SHP77 (cell line): ENCODE data around the gene TTC21B.
A peak's percentile ranks its signal among the peaks of the same experiment; 100 is the strongest.
"Not testable (repeated sequence)": the region's sequence is repeated elsewhere in the genome, so short reads cannot be mapped to it uniquely, and the experiment has no call there.

ENCODE experiments used
- DNase-seq, 2 experiments: peaks; one replicate each; lab custom pipeline; 2025; lab: John Stamatoyannopoulos, UW

Gene TTC21B

DNA sequence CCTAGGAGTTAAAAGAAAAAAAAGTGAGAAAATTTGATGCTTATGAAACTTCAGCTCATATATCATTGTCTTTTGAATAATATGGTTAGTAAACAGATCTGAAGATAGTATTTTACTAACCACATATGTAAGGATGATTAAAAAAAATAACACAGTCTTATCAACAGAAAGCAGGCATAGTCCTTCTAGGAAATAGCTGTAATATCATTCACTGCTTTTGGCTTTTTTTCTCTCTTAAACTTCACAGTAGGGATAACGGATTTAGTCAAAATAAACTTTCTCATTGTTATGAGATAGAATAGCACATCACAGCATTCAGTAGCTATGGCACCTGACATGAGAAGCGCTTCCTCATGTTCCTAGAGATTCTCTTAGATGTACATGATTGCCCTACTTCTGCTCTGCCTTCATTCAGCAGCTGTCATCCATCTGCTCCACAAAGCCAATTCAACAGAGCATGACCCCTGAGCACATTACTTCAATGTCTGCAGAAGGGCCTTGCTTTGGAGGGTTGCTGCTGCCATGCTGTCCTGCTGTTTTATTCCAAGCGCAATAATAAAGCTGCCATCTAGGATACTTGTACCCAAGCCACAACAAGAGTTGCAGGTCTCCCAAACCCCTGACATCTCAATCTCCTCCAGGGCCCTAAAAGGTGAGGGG lies 67.0 kb downstream of the TTC21B start:
- DNase-seq = no peak

DNA sequence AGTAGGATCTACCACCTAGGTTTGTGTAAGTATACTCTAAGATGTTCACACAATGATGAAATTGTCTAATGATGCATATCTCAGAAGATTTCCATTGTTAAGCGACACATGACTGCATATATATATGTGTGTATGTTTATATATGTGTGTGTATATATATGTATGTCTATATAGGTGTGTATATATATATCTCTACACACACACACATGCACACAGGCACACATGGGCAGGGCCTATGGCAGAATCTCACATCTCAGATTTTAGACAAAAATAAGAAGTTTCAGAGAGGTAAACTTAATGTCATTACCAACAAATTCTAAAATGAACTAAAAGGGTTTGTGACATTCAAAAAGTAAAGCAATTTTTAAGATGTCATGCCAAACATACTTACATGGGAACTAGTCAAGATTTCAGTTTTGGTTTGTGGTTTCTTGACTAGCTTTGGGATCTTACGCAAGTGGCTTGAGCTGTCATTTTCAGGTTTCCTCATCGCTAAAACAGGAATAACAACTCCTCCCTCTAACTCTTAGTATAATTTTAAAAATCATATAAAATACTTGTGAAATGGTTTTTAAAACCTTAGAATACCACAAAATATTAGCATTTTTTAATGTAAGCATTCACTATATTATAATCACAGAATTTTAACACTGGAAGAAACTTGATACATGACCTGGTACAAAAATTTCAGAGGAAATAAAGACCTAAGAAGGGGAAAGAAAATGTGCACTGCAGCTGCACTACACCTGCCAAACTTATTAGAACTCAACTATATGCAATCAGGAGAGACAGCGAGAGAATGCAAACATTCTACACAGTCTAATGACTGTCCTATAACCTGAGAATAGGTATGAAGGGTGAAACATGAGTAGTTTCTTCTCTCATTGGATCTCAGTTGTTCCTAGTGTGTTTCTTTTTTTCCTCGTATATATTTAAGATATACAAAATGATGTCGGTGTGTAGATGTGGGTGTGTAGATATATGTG lies 75.7 kb downstream of the TTC21B start:
- no peak for DNase-seq

DNA sequence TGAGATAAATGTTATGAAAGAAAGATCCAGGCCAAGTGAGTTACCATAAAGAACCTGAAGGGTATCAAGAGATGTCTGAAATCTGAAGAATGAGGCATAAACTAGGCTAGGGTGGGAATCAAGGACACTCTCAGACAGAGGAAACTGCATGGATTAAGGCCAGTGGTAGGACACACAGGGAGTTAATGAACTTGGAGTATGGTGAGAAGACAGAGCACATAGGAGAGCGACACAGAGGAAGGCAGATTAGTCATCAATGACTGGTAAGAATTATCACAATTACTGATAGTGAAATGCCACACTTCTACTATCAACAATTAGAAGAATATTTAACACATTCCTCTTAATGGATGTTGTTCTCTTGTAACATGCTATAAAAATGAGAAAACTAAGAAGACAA lies 76.9 kb downstream of the TTC21B start:
- no peak for DNase-seq

DNA sequence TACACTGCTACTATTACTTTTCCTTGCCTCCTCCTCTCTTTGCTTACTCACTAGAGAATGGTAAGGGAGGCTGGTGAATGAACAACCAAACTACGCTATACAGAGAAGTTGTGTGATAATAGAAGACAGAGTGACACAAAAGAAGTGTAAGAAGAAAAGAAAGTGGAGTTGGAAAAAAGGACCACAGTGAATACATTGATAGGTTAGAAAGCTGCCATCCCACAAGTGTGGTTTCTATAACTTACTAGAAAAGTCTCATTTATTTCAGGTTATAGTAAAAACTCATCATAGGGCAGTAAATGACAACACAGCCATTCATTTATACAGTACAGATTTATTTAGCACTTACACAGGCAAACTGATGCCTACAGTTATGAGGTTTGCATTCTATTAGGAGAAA lies 77.3 kb downstream of the TTC21B start:
- no peak for DNase-seq

DNA sequence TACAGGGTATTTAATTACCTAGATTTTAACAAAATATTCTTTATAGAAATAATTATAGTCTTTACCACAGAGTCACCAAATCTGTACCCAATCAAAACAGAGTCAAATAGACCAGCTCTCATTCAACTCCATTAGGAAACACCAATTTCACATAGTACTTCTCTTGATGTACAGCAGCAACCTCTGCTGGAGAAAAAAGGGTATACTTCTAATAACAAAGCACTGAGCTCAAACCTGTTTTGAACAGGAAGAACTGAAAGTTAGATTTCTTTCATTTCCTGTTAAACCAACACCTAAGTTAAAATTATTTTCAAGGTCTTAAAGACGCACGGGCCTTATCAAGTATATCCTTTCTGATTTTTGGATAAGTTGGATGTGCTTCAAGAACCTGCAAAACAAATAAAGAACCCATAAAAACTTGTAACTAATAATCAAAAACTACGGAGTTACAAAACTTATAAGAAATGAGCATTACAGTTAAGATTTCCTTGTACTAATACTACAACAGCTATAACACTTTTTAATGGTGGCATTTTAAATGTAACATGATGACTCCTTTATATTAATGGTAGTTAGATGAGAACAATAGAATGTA lies 79.0 kb downstream of the TTC21B start:
- DNase-seq = peak; percentile 8 to 10

DNA sequence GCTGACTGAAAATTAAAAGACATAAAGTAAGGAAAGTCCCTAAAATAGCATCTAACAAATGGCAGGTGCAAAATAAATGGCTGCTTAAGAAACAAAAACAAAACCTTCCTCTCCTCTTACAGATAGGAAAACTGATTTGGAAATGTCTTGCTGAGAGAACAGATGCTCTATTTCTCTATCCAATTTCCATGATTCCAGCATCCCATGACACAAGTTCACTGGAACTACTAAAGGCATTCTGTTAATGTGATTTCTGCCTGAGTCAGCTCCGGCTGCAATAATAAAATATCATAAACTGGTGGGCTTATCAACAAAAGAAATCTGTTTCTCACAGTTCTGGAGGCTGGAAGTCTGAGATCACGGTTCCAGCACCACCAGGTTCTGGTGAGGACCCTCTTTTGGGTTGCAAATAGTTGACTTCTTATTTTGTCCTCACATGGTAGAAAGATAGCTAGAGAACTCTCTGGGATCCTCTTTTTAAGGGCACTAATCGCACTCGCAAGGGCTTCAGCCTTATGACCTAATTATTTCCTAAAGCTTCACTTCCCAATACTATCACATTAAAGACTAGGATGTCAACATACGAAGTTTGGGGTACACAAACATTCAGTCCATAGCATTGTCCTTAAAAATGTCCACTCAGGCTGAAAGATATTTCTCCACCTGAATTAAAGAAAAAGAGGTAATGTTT lies 81.3 kb downstream of the TTC21B start:
- DNase-seq = no peak

DNA sequence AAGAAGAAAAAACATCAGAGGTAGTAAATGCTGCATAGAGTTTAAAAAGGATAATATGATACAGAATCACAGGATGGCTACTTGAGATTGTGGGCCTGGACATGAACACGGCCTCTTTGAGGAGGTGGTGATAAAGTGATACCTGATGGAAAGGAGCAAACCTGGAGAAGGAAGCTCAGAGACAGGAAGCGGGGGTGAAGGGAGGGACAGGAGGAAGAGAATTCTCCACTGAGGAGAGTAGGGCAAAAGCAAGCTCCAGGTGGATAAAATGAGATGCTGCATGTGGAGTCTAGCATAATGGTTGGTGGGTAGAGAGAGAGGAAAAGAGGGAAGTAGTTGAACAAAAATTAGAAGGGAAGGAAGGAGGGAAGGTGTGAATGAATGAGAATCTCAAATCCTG lies 82.6 kb downstream of the TTC21B start:
- no peak for DNase-seq

DNA sequence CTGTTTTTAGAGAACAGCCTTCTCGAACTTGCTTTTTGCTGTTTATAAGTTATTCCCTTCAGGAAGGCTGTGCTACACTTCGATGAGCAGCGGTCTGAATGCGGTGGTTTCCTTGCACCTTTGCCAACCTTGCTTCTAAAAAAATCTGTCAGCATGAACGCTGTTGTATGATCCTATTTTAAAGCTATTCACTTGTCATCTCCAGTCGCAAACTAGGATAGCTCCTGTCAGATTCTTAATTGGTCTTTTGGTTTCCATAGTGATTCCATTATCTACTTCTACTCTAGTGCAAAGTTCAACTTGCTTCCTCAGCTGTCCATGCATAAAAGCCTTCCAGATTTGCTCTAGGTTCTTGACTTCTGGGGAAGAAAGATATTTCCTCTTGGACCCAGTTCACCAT lies 83.2 kb downstream of the TTC21B start:
- DNase-seq = no peak

DNA sequence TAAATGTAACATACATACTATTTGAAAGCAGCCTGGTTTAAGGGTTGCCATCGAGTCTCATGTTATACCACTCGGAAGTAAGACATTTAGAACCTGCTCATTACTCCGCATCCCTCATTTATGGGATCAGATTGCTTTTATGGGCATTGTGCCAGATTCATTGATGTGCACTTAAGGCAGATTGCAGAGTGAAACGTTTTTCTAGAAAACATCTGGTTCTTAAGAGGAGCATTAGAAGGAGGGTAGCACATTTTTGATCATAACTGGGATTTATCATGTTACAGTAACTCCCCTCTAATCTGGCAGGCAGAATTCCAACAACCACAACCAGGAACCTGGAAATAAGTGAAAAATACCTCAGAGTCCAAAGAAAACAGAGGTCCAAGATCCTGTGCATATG lies 85.4 kb downstream of the TTC21B start:
- DNase-seq = no peak

DNA sequence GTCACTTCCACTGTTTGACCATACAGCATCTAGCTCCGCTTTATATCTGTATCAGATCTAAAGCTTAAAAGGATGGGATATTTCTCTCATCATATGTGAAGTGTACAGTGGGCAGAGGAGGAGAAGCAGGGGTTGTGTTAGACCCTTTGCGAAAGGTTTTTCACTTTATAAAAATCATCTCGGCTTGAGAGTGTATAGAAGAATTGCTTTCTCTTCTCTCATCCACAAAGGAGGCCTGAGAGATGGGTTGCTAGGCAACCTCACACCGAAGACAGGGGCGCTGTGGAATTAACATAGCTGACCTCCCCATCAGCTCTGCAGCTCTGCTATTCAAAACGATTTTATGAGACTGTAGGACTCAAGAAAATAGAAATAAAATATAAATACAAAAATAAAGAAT lies 89.3 kb downstream of the TTC21B start:
- no peak for DNase-seq

DNA sequence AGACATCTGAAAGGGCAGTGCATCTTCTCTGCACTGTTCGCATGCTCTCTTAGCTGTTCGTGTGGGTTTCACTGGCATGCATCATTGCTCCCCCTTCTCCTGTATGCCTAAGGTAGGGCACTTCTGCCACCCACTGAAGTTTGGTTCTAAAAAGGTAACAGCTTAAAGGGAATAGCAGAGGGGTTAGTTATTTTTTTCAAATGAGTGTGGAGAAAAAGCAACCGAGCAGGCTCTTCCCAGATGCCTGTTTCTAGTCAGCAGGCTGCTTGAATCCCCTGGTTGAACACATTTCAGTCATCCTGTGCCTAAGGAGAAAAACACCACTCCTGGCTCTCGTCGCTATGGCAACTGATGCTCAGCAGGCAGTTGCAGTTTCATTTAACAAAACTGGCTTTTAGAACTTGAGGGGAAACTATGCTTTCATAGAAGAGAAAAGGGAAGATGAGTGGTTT lies 89.7 kb downstream of the TTC21B start:
- no peak for DNase-seq

DNA sequence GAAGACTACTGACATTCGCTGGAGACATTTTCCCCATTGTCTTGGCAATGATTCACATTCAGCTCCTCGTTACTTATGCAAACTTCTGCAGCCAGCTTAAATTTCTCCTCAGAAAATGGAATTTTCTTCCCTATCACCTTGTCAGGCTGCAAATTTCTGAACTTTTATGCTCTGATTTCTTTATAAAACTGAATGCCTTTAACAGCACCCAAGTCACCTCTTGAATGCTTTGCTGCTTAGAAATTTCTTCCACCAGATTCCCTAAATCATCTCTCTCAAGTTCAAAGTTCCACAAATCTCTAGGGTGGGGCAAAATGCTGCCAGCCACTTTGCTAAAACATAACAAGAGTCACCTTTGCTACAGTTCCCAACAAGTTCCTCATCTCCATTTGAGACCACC lies 92.5 kb downstream of the TTC21B start:
- DNase-seq = not testable (repeated sequence)

DNA sequence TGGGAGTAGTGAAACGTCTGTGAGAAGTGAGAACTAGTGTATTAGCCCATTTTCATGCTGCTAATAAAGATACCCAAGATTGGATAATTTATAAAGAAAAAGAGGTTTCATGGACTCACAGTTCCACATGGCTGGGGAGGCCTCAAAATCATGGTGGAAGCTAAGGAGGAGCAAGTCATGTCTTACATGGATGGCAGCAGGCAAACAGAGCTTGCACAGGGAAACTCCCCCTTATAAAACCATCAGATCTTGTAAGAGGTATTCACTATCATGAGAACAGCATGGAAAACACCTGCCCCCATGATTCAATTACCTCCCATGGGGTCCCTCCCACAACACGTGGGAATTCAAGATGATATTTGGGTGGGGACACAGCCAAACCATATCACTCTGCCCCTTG lies 93.9 kb downstream of the TTC21B start:
- not testable (repeated sequence) for DNase-seq

DNA sequence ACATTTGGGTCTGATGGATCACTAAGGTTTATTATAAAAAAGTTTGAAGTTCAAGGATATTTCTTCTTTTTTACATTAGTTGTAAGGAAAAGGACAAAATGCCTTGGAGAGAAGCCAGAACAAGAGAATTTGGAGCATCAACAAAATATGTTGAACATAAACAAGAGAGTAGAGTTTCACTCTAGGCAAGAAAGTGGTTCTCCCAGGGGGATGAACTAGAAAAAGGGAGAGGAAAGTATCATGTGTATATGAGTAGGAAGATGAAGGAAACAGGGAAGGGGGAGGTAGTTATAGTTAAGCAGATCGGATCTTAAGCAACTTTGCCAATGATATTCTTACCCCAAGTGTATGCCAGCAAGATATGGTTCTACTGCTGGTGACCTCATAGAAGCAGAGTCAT lies 95.7 kb downstream of the TTC21B start:
- no peak for DNase-seq

DNA sequence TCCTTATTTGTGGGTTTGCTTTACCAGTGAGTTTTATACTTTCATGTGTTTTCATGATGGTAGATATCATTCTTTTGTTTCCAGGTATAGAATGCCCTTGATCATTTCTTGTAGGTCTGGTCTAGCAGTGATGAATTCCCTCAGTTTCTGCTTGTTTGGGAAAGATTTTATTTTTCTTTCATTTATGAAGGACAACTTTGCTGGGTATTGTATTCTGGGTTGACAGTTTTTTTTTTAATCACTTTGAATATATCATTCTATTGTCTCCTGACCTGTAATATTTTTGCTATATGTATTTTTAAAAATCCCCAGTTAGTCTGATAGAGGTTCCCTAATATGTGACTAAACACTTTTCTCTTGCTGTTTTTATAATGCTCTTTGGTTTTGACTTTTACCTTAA lies 101.2 kb downstream of the TTC21B start:
- DNase-seq = no peak

DNA sequence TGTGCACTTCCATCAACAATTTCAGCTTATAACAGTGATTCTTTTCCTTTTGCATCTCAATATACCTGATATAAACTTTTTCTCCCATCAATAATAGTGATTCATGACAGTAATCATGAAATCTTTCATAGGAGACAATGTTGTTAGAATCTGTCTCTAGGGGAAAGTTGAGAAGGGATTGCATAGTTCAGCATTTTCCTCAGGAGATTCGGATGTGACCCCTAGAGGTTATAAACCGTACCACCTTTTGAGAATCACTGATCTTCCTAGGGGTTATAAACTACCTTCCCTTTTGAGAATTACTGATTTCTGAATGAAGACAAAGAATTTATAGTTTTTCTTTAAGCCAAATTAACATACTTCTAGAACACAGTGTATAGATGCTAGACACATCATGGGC lies 106.6 kb downstream of the TTC21B start:
- DNase-seq = no peak

DNA sequence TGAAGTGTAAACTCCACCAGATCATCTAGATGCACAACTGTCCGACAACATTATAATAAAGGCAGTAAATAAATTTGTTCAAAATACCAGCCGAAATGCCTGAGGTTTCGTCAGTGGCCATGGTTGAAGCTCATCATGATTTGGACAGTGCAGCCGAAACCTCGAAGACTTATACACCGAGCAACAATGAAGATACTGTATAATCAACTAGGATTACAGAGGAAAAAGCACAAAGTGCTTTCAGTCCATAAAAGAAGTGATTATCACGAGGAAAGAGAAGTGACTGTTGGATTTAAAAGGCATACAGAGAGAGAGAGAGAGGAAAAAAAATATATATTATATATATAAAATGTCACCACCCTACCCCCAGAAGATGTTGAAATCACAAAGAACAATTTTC lies 107.5 kb downstream of the TTC21B start:
- no peak for DNase-seq

DNA sequence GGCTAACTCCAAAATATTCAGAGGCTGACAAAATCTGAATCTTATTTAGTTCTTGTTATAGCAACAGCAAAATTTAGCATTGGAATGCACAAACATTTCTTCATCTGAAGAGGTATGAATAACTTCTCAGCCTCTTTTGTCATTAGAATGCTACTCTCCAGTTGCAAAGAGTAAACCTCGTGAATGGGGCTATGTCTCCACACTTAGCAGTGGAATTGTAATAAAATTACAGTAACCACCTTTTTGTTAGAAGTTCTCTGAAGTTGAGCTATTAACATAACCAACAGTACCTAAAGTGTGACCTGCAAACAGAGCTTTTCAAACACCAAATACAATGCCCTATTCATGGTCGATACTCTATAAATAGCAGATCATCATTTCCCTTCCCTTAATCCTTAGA lies 109.4 kb downstream of the TTC21B start:
- no peak for DNase-seq

DNA sequence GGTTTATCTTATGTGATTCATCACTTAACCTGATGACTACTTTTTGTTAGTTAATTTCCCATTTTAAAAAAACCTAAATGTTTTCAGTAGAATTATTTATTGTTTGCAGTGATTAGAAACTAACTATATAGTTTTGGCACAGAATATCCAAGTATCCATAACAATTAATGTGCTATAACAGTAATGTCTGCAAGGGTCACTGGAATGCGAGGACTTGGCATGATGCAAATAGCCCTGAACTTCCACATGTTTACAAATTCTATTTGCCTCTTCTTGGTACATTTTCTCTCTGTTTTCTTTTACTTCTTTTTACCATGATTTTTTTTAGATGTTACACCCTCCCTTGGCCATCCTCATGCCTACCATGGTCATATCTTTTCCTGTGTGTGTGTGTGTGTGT lies 110.2 kb downstream of the TTC21B start:
- no peak for DNase-seq

DNA sequence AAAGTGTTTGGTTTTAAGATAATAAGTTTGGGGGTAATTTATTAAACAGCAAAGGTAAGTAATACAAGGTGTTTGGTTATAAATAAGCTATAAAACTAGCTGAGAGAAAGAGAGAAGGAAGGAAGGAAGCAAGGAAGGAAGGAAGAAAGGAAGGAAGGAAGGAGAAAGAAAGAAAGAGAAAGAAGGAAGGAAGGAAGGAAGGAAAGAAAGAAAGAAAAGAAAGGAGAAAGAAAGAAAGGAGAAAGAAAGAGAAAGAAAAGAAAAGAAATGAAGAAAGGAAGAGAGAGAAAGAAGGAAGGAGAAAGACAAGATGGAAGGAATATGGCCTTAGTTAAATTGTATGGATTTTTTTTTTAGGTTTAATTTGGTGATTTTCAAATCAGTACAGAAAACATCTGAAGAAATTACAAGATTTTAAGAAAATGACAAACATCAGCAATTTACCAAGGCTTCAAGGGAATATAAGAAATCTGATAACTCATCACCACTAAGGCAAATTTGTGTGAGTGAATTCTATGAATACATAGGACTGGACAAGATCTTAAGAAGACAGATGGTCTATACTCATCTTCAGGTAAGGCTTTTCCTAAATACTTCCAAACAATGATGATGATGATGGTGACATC lies 113.1 kb downstream of the TTC21B start:
- no peak for DNase-seq

DNA sequence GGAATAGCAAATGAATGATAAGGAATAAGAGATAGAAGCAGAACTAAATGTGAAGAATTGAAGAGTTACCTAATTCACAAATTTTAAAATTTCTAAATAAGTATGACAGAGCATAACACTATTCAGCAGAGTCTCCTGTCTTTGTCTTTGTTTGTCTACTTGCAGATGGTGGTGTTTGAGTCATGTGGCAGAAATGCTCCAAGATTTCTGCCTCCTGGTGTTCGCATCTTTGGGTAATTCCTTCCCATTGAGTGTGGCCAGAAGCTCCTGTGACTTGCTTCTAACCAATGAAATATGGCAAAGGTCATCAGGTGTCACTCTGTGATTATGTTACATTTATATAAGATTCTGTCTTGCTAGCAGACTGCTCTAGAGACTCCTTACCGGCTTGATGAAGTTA lies 114.0 kb downstream of the TTC21B start:
- no peak for DNase-seq

DNA sequence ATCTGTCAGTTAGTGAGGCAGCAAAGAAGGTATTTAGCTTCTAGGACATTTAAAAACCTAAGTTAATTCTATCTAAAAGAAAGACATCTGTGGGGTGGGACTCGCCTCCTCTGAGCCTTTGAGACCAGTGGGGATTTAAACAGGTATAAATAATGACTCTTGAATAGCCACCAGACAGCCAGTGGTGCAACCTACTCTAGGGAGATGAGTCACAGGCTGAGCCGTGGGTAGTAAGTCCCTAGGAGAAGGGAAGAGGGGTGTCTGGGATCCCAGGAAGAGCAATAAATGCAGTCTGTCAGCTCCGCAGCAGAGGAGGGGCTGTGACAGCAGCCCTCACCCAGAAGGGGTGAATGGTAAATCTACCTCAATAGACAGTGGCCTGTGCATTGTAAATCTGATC lies 116.5 kb downstream of the TTC21B start:
- DNase-seq = no peak
